Transverse colon (tissue), 4 donors: ENCODE measurements around the gene SERINC5. TPM values are rescaled to one million over a fixed set of nuclear protein-coding genes. Genes with fewer than 3 reads are reported as not detected.

Experiments
- DNase-seq: peaks from one replicate; pipeline ENCODE4 v3.0.0-alpha.2; 2019
- H3K27ac ChIP-seq, 4 donors: fragments of 200-600 bp; sonication (generic); 2 replicates each; pipeline ENCODE4 v1.5.1; 2016 to 2018; ENCODE audit warnings: inconsistent platforms in 4 of 4
- H3K27me3 ChIP-seq: fragments of 200-600 bp; sonication (generic); 2 replicates; pipeline ENCODE4 v1.5.1; 2017; ENCODE audit warnings: inconsistent platforms
- H3K36me3 ChIP-seq, 4 donors: fragments of 200-600 bp; sonication (generic); 2 replicates each; pipeline ENCODE4 v1.5.1; 2017 to 2019; ENCODE audit warnings: inconsistent platforms in 4 of 4
- H3K4me1 ChIP-seq, 4 donors: fragments of 200-600 bp; sonication (generic); 2 replicates each; pipeline ENCODE4 v1.5.1; 2017 to 2020; ENCODE audit warnings: inconsistent platforms in 4 of 4
- H3K4me3 ChIP-seq, 4 donors: fragments of 200-600 bp; sonication (generic); 1 replicate in 1 of 4; 2 replicates in 3 of 4; pipeline versions ENCODE4 v1.5.1 to v1.6.1; 2017 to 2019; ENCODE audit warnings: inconsistent platforms in 4 of 4
- H3K9me3 ChIP-seq, 2 donors: fragments of 200-600 bp; sonication (generic); 2 replicates each; pipeline ENCODE4 v1.5.1; 2017 to 2019; ENCODE audit warnings: inconsistent platforms in 2 of 2
- CTCF ChIP-seq, 5 experiments: fragments of 200-600 bp in 3 of 5; fragments of 450-650 bp in 2 of 5; sonication (generic) in 3 of 5; IDR thresholded peaks; 1 replicate in 2 of 5; 2 replicates in 3 of 5; pipeline ENCODE4 v1.5.1; 2016 to 2017; ENCODE audit warnings: antibody characterized with exemption in 5 of 5, inconsistent platforms in 3 of 5, mild to moderate bottlenecking in 2 of 5, moderate library complexity in 1 of 5
- EP300 ChIP-seq: sonication (generic); formaldehyde crosslinking; IDR thresholded peaks from one replicate; pipeline ENCODE4 v1.6.1; 2017; ENCODE audit warnings: antibody characterized with exemption, low read depth
- POLR2A ChIP-seq: fragments of 450-650 bp; IDR thresholded peaks from one replicate; pipeline ENCODE4 v1.6.1; 2016; ENCODE audit warnings: antibody characterized with exemption, mild to moderate bottlenecking, moderate library complexity
- POLR2AphosphoS5 ChIP-seq, 3 donors: sonication (generic); formaldehyde crosslinking; IDR thresholded peaks; one replicate each; pipeline ENCODE4 v1.6.1; 2016; ENCODE audit warnings: antibody characterized with exemption in 3 of 3
- WGBS, 2 donors: methylation state at CpG; one replicate each; pipeline ENCODE4 v1.1.5; 2018; ENCODE audit warnings: low coverage in 1 of 2; 5-methylcytosine and 5-hydroxymethylcytosine counted together
- in situ Hi-C, 4 donors: fragments of 200-750 bp; cut with MboI; loops; one replicate each; pipeline versions ENCODE4 v1.15.0 to v1.15.1; 2017; ENCODE audit warnings: low sequenced_read_pairs in 3 of 4, low pct_ligation_motif_present in 1 of 4, low pct_unique_long_range_greater_than_20kb in 1 of 4
- intact Hi-C: fragments of 100-400 bp; cut with DNase I; formaldehyde crosslinking; loops from one replicate; pipeline ENCODE4 v1.15.1; 2023; ENCODE audit warnings: low total_unique reads
- total RNA-seq, 4 donors: library from RNA; depleted of rRNA; stranded (reverse); fragments of >200 nt; gene quantifications; one replicate each; pipeline ENCODE4 v1.1.0, GENCODE V29; 2016

SERINC5 gene
- total RNA-seq, 4 donors from 2014 or later: 40.6 to 90.4 (median 79.6) TPM

GRCh38 chr5:80229902-80230255, 26.0 kb downstream of the SERINC5 start:
- peak overlapping the region; percentile 51 to 77 (median 64) for H3K27ac ChIP-seq
- no peak for TF ChIP-seq EP300
- TF ChIP-seq POLR2A: no peak
- no peak for TF ChIP-seq CTCF (IDR thresholded peaks at IDR 0.05)
- TF ChIP-seq POLR2AphosphoS5 (IDR thresholded peaks at IDR 0.05): no peak
- H3K27me3 ChIP-seq: no peaks in the 10 kb centered on the region
- peaks cover 11 to 82% (median 44%) of the 10 kb centered on the region in 4 donors for H3K4me1 ChIP-seq
- no peaks in the 10 kb centered on the region for H3K9me3 ChIP-seq
- H3K4me3 ChIP-seq: no peak overlapping the region
- DNase-seq: no peak
- intact Hi-C loops (no loop called here), in situ Hi-C loops (no loop called here)
- no peaks in the 10 kb centered on the region for H3K36me3 ChIP-seq
- 23 to 34% methylated on average over 2 to 4 of the region's 4 CpGs for WGBS, 2 donors

- peak overlapping the region in 3 of 4 donors; percentile 19 to 48 (median 38) for H3K27ac ChIP-seq
- H3K4me3 ChIP-seq: no peak overlapping the region
- 66 to 85% methylated on average over 3 to 4 of the region's 4 CpGs for WGBS, 2 donors
- intact Hi-C loops (no loop called here), in situ Hi-C loops (no loop called here)
- no peaks in the 10 kb centered on the region for H3K9me3 ChIP-seq
- H3K4me1 ChIP-seq: peaks cover 11 to 71% (median 42%) of the 10 kb centered on the region in 4 donors
- no peaks in the 10 kb centered on the region for H3K36me3 ChIP-seq
- no peak for TF ChIP-seq EP300
- no peak for TF ChIP-seq POLR2A
- TF ChIP-seq CTCF (IDR thresholded peaks at IDR 0.05): no peak
- TF ChIP-seq POLR2AphosphoS5 (IDR thresholded peaks at IDR 0.05): no peak
- DNase-seq: no peak
- H3K27me3 ChIP-seq: no peaks in the 10 kb centered on the region
Observed at GRCh38 chr5:80227979-80228596, 27.8 kb downstream of the SERINC5 start.

- no peak for DNase-seq
- H3K9me3 ChIP-seq: no peaks in the 10 kb centered on the region
- in situ Hi-C loops (no loop called here), intact Hi-C loops (no loop called here)
- peak overlapping the region in 3 of 4 donors; percentile 14 to 55 (median 16) for H3K27ac ChIP-seq
- peaks cover 11 to 61% (median 39%) of the 10 kb centered on the region in 4 donors for H3K4me1 ChIP-seq
- no peaks in the 10 kb centered on the region for H3K36me3 ChIP-seq
- TF ChIP-seq POLR2A (no peak), EP300 (no peak), POLR2AphosphoS5 (IDR thresholded peaks at IDR 0.05) (no peak), CTCF (IDR thresholded peaks at IDR 0.05) (no peak)
- WGBS, 2 donors: 81 to 93% methylated on average over 3 to 6 of the region's 6 CpGs
- H3K27me3 ChIP-seq: no peaks in the 10 kb centered on the region
- no peak overlapping the region for H3K4me3 ChIP-seq
Observed at GRCh38 chr5:80225934-80226326, 29.9 kb downstream of the SERINC5 start.

GRCh38 chr5:80225189-80225933, 30.5 kb downstream of the SERINC5 start:
- 62 to 63% methylated on average over 6 of the region's 6 CpGs for WGBS, 2 donors
- no peak overlapping the region for H3K4me3 ChIP-seq
- TF ChIP-seq POLR2AphosphoS5 (IDR thresholded peaks at IDR 0.05) (no peak), POLR2A (no peak), CTCF (IDR thresholded peaks at IDR 0.05) (no peak), EP300 (no peak)
- in situ Hi-C loops: no loop called here
- peak overlapping the region in 3 of 4 donors; percentile 14 to 55 (median 16) for H3K27ac ChIP-seq
- peaks cover 11 to 61% (median 40%) of the 10 kb centered on the region in 4 donors for H3K4me1 ChIP-seq
- no peak for DNase-seq
- H3K36me3 ChIP-seq: no peaks in the 10 kb centered on the region
- H3K9me3 ChIP-seq: no peaks in the 10 kb centered on the region
- no peaks in the 10 kb centered on the region for H3K27me3 ChIP-seq
- intact Hi-C loops: no loop called here
